ENCODE data around the gene TWF2.

TWF2 gene

DNA sequence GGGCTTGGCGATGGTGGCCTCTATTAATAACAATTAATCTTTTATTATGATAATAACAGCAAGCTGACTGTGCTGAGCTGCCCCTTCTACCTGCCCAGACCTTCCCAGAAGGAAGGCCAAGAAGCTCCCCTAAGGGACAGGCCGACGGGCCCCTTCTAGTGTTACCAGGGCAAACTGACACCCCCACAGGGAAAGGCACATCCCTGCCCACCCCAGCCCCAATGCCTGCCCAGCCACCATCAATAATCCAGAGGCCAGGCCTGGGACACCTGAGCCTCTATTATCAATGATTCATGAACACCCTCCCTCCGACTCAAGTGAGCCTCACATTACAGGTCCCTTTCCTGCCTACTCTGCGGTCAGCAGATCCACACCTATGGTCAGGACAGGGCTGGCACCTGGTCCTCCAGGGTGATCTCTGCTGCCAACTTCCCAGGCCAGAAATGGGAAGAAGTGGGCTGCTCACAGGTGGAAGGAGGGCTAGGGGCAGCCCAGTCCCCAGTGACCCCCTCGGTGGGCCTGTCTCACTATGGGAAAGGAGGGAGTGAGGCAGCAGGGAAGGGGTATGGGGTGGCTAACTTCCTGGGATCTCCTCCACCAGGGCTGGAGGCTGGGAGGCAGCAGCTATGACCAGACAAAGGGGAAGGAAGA is 1.8 kb downstream of the TWF2 start:
- no peak for DNase-seq

DNA sequence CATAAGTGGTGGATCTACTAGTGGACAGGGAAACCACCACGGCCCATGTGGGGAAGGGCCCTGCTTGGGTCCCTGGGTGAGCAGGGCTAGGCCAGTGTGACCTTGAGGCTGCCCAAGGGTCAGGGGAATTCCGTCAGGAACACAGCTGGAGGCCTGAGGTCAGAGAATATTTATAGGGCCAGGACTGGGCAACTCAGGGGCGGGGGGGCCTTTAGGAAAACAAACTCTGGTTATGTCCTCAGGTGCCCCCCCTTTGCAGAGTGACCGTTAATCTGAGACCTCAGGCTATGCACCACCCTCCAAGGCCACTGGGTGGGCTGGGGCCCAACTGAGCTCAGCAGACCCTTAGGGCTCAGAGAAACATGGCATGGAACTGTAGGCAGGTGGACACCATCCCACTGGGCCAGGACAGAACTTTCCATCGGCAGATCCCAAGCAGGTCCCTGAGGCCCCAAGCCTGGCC is 2.5 kb downstream of the TWF2 start:
- no peak for DNase-seq

DNA sequence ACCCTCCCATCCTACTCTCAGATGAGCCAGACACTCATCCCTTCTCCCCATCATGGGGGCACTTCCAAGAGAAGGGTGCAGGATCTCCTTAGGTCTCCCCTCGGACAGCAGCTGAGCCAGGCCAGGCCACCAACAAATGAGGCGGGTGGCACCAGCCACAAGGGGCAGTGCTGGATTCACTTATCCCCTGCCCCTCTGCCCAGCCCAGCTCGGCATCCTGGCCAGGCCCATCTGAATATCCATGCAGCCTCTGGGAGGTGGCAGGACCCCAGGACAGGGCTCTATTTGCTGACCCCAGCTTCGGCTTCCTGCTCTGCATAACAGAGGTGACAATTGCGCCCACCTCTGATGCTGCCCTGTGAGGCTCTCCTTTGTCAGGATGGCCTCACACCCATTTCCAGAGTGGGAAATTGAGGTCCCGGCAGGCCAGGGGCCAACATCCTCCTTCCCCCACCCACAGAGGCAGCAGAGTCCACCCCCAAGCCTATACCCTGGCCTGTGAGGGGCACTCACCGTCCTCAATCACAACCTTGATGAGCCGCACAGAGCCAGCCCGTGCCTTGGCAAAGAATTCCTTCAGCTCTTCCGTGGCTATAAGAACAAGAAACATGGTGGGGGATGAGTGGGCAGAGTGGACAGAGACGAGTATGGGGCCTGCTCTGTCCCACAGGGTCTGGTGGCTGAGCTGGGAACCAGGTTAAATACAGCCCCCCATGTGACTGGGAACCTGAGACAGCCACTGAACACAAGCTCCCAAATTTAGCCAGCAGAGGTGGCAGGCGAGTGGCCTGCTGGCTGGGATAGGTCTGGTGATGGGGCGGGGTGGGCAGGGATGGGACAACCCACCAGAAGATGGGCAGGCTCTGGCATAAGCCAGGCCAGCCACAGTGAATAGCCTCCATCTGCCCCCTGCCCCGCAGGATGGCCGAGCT is 4.2 kb downstream of the TWF2 start:
- no peak for DNase-seq

DNA sequence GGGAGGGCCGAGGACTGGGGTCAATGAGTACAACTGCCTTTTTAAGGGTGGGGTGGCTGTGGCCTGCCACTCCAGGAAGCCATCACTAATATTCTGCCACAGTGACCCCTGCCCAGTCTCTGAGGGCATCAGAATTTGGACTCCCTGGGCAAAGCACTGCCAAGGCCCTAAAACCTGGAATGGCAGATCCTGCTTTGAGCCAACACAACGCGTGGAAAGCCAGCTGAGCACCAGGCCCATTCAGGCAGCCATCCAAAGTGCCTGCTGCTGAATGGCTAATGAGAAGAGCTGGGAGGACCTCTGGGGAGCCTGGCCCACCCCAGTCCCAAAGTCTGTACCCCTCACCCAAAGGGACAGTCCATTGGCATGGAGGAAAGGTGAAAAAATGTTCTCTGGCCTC is 5.0 kb downstream of the TWF2 start:
- no peak for DNase-seq

DNA sequence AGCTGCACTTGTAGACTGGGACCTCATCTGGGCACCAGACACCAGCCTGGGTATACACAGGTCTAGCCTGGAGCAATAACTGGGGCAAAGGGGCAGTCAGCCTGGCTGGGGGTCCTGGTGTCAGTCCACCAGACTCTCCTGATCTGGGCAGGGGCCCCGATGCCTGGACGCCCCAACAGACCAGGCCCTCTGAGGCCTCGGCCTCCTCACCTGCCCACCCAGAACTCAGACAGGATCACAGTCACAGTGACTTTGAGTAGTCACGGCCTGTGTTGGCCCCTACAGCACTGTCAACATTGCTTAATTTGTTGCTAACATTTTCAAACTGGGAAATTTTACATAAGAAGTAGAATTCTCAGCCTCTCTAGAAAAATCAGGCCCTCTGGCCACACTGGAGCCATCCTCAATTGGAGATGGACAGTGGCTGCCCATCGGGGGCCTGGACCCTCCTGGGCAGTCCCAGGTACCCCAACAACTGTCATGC is 5.8 kb downstream of the TWF2 start:
- DNase-seq, result no peak

DNA sequence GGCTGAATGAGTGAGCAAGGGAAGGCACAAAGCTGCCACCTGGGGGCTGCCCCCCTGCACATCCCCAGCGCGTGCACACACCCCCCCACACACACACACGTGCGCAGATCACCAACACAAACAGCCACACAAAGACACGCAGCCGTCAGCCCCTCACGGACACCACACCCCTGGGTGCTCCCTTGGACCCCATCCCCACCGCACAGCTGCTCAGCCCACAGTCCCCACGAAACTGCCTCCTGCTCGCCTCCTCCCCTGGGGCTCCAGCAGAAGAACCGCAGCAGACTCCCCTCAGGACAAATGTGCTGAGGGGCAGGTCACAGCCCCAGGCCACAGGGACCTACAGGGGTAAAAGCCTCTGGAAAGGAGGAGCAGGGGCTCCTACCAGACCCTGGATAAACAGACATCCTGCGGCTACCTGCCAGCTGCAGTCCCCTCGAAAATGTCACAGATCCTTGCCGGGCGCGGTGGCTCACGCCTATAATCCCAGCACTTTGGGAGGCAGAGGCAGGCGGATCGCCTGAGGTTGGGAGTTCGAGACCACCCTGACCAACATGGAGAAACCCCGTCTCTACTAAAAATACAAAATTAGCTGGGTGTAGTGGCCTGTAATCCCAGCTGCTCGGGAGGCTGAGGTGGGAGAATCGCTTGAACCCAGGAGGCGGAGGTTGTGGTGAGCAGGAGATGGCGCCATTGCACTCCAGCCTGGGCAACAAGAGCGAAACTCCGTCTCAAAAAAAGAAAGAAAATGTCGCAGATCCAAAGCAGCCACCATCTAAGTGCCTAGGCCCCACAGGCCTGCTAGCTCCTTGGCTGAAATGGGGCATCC is 6.5 kb downstream of the TWF2 start:
- no peak for DNase-seq

DNA sequence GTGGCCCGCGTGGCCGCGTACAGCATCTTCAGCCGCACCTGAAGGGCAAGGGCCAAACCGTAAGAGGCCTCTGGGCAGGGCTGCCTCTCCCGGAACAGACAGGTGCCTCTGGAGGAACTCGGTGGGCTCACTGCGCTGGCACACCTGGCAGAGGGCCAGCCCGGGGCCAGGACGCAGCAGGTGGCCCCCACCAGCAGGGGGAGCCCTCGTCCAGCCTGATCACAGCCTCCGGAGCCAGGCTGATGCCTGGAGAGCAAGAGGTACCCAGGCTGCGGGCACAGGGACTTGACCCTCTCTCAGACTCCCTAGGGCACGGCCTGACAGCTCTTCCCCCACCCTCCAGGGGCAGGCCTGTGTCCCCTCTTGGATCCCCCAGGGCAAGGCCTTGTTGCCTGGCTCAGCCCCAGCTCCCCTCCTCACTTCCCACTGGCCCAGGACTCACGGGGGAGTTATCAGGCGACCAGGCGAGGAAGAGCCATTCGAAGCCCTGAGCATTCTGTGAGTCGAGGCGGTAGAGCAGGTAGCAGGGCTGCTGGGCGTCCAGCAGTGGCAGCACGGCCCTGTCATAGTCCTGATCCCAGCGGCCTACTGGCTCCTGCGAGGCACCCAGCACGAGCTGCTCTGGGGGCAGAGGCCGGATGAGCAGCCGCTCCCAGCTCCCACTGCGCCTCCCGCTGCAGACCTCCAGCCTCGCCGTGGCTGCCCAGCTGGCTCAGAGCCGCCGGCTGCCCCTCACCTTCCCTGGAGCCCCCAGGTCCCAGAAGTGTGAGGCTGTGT is 7.3 kb downstream of the TWF2 start:
- DNase-seq, result peak; percentile 72

DNA sequence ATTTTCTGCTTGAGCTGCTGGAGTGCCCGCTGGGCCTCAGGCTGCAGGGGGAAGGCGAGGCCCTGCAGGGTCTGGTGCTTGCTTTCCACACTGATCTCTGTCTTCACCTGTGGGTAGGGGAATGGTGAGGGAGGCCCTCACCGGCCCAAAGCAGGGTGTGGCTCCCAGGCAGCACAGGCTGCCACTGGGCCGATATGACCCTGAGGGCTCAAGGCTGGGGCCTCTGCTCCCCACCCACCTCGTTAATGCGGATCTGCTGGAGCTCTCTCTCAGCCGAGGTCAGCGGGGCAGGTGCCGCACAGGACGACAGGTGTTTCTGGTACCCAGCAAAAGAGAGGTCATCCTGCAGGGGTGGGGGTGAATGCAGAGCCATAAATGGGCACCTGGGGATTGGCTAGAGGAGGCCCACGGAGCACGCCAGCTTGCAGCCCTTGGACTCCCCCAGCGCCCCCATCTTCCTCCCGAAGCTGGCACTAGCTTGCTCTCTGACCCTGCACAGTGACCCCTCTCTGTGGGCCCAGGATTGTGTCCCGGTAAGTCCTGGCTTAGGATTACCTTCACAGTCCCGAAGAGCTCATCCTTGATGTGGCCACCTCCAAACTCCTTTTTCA is 8.0 kb downstream of the TWF2 start:
- no peak for DNase-seq

DNA sequence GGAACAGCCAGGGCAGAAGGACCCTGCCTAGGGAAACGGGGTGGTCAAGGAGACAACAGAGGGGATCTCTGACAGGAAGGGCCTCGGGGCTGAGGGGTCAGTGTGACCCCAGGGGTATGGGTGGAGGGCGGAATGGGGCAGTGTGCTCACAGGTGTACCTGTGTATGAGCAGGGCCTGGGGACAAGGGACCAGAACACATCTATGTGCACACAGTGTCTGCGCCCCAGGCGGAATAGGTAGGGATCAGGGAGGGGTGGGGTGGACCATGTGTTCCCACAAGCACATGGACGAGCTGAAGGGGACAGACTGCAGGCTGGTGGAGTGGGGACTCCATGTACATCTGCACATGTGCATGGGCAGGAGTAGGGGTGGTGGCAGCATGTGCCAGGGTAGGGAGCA is 8.5 kb downstream of the TWF2 start:
- no peak for DNase-seq

DNA sequence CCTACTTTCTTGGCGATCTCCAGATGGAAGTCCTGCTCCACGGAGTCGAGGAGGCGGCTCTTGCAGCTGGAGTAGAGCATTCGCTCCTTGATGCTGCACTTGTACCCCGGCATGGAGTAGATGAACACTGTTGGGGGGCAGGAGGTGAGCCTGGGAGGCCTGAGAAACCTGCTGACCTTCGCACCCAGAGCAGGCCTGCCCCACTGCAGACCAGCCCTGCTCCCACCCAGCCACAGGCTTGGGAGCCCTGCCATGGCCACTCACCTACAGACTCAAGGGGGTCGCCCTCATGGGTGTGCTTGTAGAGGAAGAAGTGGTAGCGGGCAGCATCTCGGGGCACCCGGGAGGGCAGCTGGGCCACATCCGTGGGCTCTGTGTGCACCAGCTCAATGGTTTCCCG is 9.3 kb downstream of the TWF2 start:
- DNase-seq, result no peak

DNA sequence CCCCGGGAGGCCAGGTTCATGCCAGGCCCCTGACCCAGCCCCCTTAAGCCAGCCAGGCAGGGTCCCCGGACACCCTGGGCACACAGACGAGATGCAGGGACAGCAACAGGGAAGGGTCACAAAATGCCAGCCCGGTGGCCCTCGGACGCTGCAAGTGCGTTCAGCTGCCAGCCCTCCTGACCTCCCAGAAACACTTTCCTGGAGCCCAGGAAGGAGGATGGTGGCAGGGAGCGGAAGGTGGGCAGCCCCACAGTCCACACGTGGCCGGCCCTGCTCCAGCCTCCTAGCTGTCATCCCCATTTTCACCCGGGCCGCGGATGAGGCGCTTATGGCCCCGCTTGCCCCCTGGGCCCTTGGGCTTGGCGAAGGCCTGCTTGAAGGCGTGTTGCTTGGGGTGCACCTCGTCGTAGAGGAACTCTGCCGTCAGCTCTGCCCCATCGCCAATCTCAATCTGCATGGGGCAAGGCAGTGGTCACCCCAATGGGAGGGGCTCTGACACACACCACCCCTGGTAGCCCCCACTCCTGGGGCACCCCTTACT is 10.1 kb downstream of the TWF2 start:
- no peak for DNase-seq

DNA sequence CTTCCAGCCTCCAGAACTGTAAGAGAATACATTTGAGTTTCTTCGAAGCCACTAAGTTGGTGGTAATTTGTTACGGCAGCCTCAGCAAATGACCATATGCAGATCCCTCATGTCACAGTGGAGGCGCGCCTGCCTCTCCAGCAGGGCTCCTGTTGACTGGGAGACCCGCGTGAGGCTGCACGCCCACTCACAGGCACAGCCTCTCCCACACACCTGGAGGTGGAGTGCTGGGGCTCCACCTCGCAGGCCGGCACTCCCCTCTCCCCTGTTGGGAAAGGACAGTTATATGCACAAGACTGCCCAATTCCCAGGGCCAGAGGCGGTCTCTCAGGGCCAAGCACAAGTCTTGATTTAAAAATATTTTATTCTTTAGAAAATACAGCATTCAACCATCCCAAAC is 10.7 kb downstream of the TWF2 start:
- DNase-seq, result no peak

DNA sequence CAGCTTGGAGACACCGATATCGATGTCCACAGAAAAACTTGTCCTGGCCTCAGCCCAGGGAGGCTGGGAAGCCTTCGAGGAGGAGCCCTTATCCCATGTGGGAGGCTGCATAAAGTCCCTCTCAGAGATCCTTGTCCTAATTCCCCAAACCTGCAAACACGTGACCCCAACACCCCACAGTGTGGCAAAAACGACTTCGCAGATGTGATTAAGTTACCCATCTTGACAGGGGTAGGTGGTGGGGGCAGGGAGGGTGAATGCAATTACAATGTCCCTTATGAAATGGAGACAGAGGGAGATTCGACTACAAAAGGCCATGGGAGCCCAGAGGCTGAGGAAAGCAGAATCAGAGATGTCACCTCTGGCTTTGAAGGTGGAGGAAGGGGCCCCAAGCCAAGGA is 11.2 kb downstream of the TWF2 start:
- DNase-seq, result no peak

DNA sequence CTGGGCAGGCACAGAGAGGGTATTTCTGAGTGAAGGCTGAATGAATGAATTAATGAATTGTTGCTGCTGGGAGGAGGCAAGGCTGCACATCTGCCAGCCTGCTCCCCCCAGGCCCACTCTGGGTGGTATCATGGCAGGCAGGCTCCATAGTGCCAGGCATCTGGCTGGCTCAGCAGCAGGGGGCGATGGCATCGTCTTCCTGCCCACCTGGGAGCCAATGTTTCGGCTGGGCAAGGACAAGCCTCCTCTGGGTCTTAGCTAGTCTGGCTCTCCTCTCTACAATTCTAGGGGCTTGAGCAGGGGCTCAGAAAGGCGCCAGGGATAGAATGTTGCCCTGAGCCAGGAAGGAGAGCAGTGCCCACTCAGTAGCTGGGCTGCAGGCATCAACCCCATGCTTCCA is 11.8 kb downstream of the TWF2 start:
- no peak for DNase-seq

DNA sequence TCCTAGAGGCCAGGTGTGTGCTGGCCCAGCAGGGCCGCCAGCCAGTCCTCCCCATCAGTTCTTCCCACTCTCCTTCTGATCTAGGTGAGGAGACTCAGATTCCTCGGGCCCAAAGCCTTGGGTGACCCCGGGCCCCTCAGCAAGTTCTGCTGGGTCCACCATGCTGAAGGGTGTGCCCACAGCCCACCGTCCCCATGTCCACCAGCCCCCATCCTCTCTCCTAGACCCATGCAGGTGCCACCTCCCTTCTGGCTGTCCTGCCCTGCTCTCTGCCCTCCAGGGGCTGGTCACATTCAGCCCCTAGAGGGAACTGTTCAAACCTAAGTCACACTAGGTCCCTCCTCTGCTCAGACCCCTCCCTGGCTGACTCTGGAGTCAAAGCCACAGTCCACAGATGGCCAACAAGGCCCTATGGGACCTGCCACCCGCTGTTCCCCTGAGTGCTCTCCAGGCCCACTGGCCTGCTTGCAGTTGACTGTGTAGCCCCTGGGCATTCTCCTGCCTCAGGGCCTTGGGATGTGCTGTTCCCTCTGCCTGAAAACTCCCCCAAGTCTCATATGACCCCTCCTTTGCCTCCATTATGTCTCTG is 12.6 kb downstream of the TWF2 start:
- no peak for DNase-seq

DNA sequence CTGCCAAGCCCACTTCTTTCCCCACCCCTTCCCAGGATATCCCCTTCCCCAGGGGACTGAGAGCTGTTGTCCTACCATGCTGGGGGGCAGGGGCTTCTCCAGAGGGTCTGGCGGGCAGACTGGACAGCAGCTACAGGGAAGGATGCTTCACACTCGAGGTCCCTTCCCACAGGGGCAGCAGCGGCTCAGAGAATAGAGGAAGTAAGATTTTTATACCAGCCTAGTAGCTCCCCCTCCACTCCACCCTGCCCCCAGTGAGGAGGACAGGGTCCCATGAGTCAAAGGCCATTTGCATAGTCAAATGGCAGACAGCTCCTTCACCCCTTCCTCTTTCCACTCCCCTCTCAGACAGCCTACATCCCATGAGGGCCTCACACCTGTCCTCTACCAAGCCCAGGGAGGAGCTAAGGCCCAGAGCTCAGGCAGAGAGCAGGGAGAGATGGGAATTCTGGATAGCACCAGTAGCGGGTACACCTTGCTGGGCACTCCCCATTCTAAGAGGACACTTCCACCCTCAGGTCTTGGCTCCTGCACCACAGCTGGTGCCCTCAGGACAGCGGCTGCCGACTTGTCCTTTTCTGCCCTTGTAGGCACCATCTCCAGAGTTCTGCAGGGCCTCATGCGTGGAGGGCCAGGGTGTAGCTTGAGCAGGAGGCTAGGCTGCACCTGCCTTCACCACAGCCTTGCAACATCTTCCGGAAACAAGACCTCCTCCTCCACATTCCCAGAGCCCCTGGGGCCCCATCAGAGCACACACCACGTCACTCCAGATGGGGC is 13.3 kb downstream of the TWF2 start, which contains the start of gene TLR9:
TLR9 (minus strand) TSS at position 194 of the 777 bp plus-strand sequence; CDS start at position 78, 116 bp downstream.
- DNase-seq, result peak; percentile 62

DNA sequence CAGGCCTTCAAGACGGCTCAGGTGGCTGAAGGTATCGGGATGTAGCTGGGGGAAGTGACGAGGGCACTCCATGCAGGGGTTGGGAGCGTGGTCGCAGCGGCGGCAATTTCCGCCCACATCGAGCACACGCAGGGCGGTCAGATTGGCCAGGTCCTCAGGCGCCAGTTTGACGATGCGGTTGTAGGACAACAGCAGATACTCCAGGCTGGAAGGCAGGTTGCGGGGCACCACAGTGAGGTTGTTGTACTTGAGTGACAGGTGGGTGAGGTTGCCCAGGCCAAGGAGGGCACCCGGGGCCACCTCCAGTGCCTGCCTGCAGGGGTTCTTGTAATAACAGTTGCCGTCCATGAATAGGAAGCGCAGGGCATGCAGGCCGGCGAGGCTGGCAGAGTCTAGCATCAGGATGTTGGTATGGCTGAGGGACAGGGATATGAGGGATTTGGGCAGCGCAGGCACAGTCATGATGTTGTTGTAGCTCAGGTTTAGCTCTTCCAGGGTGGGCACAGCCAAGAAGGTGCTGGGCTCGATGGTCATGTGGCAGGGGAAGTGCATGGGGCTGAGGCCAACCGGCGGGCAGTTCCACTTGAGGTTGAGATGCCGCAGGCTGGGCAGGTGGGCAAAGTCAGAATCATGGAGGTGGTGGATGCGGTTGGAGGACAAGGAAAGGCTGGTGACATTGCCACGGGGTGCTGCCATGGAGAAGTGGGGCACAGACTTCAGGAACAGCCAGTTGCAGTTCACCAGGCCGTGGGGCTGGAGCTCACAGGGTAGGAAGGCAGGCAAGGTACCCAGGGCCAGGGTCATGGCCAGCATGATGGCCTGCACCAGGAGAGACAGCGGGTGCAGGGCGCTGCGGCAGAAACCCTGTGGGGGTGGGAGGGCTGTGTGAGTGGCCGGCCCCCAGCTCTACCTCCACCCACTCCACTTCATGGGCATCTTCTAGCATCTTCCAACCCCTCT is 15.2 kb downstream of the TWF2 start:
- DNase-seq, result no peak

DNA sequence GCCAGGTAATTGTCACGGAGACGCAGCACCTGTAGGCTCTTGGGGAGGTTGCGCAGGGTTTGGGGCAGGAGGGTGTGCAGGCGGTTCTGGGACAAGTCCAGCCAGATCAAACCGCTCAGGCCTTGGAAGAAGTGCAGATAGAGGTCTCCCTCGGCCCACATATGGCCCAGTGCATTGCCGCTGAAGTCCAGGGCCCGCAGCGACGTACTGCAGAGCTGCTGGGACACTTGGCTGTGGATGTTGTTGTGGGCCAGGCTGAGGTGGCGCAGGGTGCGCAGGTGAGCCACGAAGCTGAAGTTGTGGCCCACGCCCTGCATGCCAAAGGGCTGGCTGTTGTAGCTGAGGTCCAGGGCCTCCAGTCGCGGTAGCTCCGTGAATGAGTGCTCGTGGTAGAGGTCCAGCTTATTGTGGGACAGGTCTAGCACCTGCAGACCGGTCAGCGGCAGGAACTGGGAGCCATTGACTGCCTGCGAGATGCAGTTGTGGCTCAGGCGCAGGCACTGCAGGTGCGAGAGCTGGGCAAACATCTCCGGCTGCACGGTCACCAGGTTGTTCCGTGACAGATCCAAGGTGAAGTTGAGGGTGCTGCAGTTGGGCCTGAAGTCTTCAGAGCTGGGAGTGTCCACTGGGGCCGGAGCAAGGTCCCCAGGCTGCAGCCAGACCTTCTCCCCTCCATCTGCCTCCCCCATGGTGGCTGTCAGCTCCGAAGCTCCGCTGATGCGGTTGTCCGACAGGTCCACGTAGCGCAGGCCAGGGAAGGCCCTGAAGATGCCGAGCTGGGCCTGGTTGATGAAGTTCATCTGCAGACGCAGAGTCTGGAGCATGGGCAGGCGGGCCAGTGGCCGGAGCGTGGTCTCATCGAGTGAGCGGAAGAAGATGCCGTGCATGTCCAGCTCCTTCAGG is 16.4 kb downstream of the TWF2 start:
- DNase-seq, result no peak
